Activated CD8-positive, alpha-beta T cell treated with anti-CD3 and anti-CD28 coated beads for 36 hours (primary cell): ENCODE measurements around the gene USP34. TPM values are rescaled to one million over a fixed set of nuclear protein-coding genes. Genes with fewer than 3 reads are reported as not detected.

Experiments
- ATAC-seq: fragments of 200-7000 bp; cut with Tn5 transposase; one replicate; pipeline ENCODE4 v1.10.0; 2021; ENCODE audit warnings: mild to moderate bottlenecking, moderate library complexity
- CTCF ChIA-PET: fragments of 350-600 bp; sonication (Branson Sonifier 250); formaldehyde crosslinking; loops from one replicate; lab custom pipeline; 2021; ENCODE audit warnings: antibody characterized with exemption; lab: Charles Lee
- POLR2A ChIA-PET: fragments of 350-600 bp; sonication (Branson Sonifier 250); formaldehyde crosslinking; loops from one replicate; lab custom pipeline; 2021; ENCODE audit warnings: antibody characterized with exemption; lab: Charles Lee
- DNase-seq: peaks from one replicate; pipeline ENCODE4 v3.0.0-alpha.2; 2020
- H3K27ac Mint-ChIP-seq: one replicate; pipeline ENCODE4 v1.8.0; 2021; ENCODE audit warnings: mild to moderate bottlenecking, mixed read lengths
- H3K27me3 Mint-ChIP-seq: one replicate; pipeline ENCODE4 v1.8.0; 2021; ENCODE audit warnings: mixed read lengths
- H3K36me3 Mint-ChIP-seq: one replicate; pipeline ENCODE4 v1.8.0; 2021; ENCODE audit warnings: low read depth, mixed read lengths
- H3K4me1 Mint-ChIP-seq: one replicate; pipeline ENCODE4 v1.8.0; 2021; ENCODE audit warnings: low read depth, mixed read lengths
- H3K4me3 Mint-ChIP-seq: one replicate; pipeline ENCODE4 v1.8.0; 2021; ENCODE audit warnings: mild to moderate bottlenecking, moderate library complexity, mixed read lengths
- H3K9me3 Mint-ChIP-seq: one replicate; pipeline ENCODE4 v1.8.0; 2021; ENCODE audit warnings: mixed read lengths
- CTCF ChIP-seq: fragments of 200-600 bp; IDR thresholded peaks from one replicate; pipeline ENCODE4 v1.8.0; 2022; ENCODE audit warnings: antibody characterized with exemption, mild to moderate bottlenecking
- intact Hi-C: fragments of 100-400 bp; cut with micrococcal nuclease; formaldehyde crosslinking; loops from one replicate; pipeline ENCODE4 v1.10.0; 2022
- total RNA-seq, 2 experiments: library from RNA; stranded (reverse); gene quantifications; one replicate each; pipeline ENCODE4 v1.2.3, GENCODE V29; 2021

The USP34 gene
- total RNA-seq, 2 experiments from 2014 or later, result 69.0 to 71.3 TPM

- Mint-ChIP-seq H3K27ac (no peak overlapping the region), H3K36me3 (peaks cover 7% of the 10 kb centered on the region), H3K9me3 (peaks cover 3% of the 10 kb centered on the region), H3K4me3 (no peak overlapping the region), H3K4me1 (peaks cover 53% of the 10 kb centered on the region), H3K27me3 (no peaks in the 10 kb centered on the region)
- DNase-seq (no peak), ATAC-seq (no peak)
- intact Hi-C loops, result no loop called here
- TF ChIP-seq CTCF, result no peak
- ChIA-PET CTCF (interaction anchor here (1.3 to 1.5 kb wide), 2 partner anchors 9 to 61 kb away, joined by 3 read pairs; no protein-coding TSS in a partner anchor), POLR2A (interaction anchor here (1.4 kb wide), 1 partner anchor 8 kb away, joined by 3 read pairs; no protein-coding TSS in a partner anchor)
Measured at GRCh38 chr2:61431345-61431744, 39.5 kb downstream of the USP34 start.

- intact Hi-C loops, result loop anchor here (5.0 kb wide), 1 partner anchor 46 kb away; the partner anchor contains the start of gene USP34
- peak; percentile 75 for TF ChIP-seq CTCF
- DNase-seq (peak; percentile 85), ATAC-seq (peak; percentile 94)
- H3K27ac Mint-ChIP-seq, result peak overlapping the region; percentile 89
- H3K4me3 Mint-ChIP-seq, result no peak overlapping the region
- H3K4me1 Mint-ChIP-seq, result peaks cover 61% of the 10 kb centered on the region
- no peaks in the 10 kb centered on the region for H3K9me3 Mint-ChIP-seq
- ChIA-PET POLR2A (interaction anchor here (0.6 to 1.1 kb wide), 4 partner anchors 10 to 111 kb away, joined by 3 to 5 read pairs (median 4); partner anchors contain the start of gene USP34), CTCF (interaction anchor here (0.7 to 2.1 kb wide), 37 partner anchors 9 to 292 kb away, joined by 3 to 21 read pairs (median 4); no protein-coding TSS in a partner anchor)
- H3K36me3 Mint-ChIP-seq, result peaks cover 2% of the 10 kb centered on the region
- no peaks in the 10 kb centered on the region for H3K27me3 Mint-ChIP-seq
Measured at GRCh38 chr2:61426267-61426897, 44.5 kb downstream of the USP34 start.

- peaks cover 2% of the 10 kb centered on the region for H3K36me3 Mint-ChIP-seq
- CTCF ChIA-PET, result interaction anchor here (0.7 to 2.1 kb wide), 35 partner anchors 9 to 235 kb away, joined by 3 to 21 read pairs (median 6); no protein-coding TSS in a partner anchor
- POLR2A ChIA-PET, result interaction anchor here (0.6 to 1.1 kb wide), 4 partner anchors 11 to 111 kb away, joined by 3 to 5 read pairs (median 4); partner anchors contain the start of gene USP34
- H3K4me1 Mint-ChIP-seq, result peaks cover 64% of the 10 kb centered on the region
- TF ChIP-seq CTCF, result no peak
- DNase-seq, result peak; percentile 27
- peak overlapping the region; percentile 89 for H3K27ac Mint-ChIP-seq
- intact Hi-C loops, result loop anchor here (5.0 kb wide), 1 partner anchor 47 kb away; the partner anchor contains the start of gene USP34
- peak; percentile 15 for ATAC-seq
- H3K4me3 Mint-ChIP-seq, result no peak overlapping the region
- H3K27me3 Mint-ChIP-seq, result no peaks in the 10 kb centered on the region
- H3K9me3 Mint-ChIP-seq, result no peaks in the 10 kb centered on the region
Measured at GRCh38 chr2:61425605-61426155, 45.2 kb downstream of the USP34 start.

- Mint-ChIP-seq H3K4me3 (no peak overlapping the region), H3K27me3 (no peaks in the 10 kb centered on the region), H3K36me3 (peaks cover 2% of the 10 kb centered on the region), H3K27ac (no peak overlapping the region), H3K9me3 (no peaks in the 10 kb centered on the region), H3K4me1 (peaks cover 72% of the 10 kb centered on the region)
- DNase-seq (no peak), ATAC-seq (no peak)
- POLR2A ChIA-PET, result interaction anchor here (1.2 kb wide), 1 partner anchor 9 kb away, joined by 3 read pairs; no protein-coding TSS in a partner anchor
- TF ChIP-seq CTCF, result no peak
- intact Hi-C loops, result no loop called here
- CTCF ChIA-PET, result no interaction called here
Measured at GRCh38 chr2:61423714-61424113, 47.2 kb downstream of the USP34 start.
